NOMO-1 treated with dmso at 0.1 percent for 144 hours (cell line): ENCODE data around the gene QPCT.
"Not testable (repeated sequence)": the region's sequence is repeated elsewhere in the genome, so short reads cannot be mapped to it uniquely, and the experiment has no call there.

ENCODE experiments used
- DNase-seq: peaks from one replicate; lab custom pipeline; 2025; ENCODE audit not compliant: unreplicated experiment; lab: John Stamatoyannopoulos, UW

QPCT gene

GRCh38 chr2:37344453-37345361 lies at the start of gene QPCT:
TSS of gene QPCT (plus strand) at chr2:37344630. CDS start at chr2:37344732, 102 bp downstream.
- DNase-seq, result no peak

DNA sequence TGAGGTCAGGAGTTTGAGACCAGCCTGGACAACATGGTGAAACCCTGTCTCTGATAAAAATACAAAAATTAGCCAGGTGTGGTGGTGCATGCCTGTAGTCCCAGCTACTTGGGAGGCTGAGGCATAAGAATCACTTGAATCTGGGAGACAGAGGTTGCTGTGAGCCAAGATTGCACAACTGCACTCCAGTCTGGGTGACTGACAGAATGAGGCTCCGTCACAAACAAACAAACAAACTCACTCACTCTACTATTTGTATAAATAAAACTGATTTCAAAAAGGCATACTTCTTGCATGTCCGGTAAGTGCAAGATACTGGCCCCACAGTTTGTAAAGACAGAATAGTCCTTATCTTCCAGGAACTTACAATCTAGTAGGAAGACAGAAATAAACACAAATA lies 49.6 kb upstream of the QPCT start:
- not testable (repeated sequence) for DNase-seq

- DNase-seq, result no peak
These were observed 48.9 kb upstream of the QPCT start for GRCh38 chr2:37295469-37296073.

GRCh38 chr2:37297632-37298031 lies 46.8 kb upstream of the QPCT start:
- no peak for DNase-seq

GRCh38 chr2:37300146-37300545 lies 44.3 kb upstream of the QPCT start:
- DNase-seq, result no peak

DNA sequence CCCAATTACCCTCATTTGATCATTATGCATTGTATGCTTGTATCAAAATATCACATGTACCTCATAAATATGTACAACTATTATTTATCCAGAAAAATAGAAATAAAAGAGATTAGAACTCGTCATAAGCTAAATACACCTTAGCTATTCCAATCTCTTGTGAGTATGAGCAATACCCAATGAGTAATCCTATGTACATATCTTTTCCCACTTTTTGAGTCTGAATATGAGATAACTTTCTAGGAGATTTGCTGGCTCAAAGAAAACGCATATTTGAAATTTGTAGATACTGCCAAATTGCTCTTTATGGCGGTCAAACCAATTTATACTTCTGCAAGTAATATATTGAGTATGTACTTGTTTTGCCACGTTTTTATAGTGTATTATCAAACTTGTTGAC lies 43.9 kb upstream of the QPCT start:
- DNase-seq, result no peak

DNA sequence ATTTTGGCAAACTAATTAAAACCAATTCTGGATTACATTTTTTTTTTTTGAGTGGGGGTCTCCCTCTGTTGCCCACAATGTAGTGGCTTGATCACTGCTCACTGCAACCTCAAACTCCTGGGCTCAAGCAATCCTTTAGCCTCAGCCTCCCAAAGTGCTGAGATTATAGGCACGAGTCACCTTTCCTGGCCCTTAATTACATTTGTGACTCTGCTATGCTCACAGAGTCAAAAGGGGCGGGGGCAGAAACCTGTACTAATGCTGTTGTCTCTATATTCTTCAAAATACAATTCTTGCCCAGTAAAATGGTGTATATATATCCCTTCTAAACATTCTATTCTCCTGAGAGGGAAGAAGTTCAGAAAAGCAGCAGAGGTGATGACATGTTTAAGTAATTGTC lies 43.0 kb upstream of the QPCT start:
- no peak for DNase-seq

DNA sequence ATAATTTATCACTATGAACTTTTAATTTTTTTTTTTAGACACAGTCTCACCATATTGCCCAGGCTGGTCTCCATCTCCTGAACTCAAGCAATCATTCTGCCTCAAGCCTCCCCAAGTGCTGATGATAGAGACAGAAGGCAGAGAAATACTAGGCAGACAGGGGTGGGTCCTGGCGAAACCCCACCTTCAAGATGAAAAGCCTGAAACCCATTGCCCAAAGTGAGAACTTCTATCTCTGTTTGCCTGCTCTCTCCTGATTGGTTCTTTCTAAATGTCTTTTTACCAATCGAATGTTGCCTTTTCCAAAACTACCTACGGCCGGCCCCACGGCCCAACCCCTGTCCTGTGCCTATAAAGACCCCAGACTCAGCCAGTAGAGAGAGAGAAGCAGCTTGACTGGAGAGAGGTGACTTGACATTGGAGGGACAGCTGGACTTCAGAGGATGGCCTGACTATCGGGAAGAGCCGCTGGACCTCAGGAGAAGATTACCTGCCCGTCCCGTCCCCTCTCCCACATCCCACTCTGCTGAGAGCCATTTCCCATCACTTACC lies 41.7 kb upstream of the QPCT start:
- DNase-seq, result no peak

DNA sequence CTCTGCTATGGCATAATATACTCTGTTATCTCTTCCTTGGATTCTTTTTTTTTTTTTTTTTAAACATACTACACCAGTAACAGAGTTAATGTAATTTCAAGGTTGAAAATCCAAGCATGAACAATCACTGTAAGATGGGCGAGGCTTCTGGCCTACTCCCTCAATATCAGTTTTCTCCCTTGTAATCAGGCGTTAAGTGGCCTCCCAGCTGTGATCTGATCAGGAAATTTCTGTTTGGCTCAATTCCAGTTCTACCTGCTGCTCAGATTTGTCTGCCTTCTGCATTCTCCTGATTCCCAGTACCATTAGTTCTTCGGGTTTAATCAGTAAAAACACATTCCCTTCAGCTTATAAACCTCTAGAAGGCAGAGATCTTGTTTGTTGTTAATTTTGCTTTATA lies 38.4 kb upstream of the QPCT start:
- no peak for DNase-seq

DNA sequence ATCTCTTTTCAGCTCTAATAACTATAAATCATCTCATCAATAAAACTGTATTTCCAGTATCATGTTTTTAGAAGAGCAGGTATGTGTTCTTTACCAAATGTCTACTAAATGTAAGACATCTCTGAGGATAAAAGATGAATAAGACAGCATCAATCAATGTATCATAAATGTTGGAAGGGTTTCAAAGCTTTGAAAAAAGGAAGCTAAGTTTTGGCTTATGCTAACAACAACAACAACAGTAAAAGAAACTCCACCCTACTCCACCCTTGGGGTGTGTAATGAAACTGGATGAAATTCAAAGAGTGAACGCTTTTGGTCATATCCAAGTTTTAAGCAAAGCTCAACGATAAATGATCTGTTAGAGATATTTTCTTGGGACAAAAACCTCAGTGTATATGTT lies 36.9 kb upstream of the QPCT start:
- DNase-seq, result no peak

- no peak for DNase-seq
These were observed 29.1 kb upstream of the QPCT start for GRCh38 chr2:37315364-37315763.

GRCh38 chr2:37316181-37316580 lies 28.2 kb upstream of the QPCT start:
- DNase-seq, result no peak

GRCh38 chr2:37317746-37318145 lies 26.7 kb upstream of the QPCT start:
- DNase-seq, result no peak

- no peak for DNase-seq
These were observed 26.0 kb upstream of the QPCT start for GRCh38 chr2:37318401-37318800.

DNA sequence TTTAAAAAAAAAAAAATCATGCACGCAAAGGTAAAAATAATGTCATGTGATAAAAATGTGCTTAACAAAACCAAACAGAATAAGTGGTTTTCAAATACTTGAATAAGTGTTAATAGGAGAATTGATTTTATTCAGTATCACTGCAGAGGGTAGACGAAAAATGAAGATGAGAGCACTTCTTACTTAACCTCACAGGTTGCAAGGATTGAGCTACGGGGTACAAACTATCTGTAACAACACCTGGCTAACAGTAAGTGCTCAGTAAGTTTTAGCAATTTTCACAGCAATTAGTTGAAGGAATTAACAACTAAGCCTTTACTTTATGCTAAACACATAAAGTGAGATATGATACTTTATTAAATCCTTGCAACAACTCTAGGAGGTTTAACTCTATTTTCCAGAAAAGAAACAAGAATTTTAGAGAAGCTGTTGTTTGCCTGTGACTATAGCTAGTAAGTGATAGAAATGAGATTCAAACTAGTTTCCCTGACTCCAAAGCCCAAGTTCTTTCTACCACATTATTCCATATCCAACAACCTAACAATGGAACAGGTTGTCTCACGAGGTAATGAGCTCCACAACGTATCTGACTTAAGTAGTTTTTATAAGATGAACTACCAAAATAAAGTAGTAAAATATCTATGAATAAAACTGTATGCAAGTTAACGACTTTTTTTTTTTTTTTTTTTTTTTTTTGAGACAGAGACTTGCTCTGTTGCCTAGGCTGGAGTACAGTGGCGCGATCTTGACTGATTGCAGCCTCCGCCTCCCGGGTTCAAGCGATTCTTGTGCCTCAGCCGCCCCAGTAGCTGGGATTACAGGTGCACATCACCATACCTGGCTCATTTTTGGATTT lies 24.4 kb upstream of the QPCT start:
- DNase-seq, result no peak

GRCh38 chr2:37321029-37321682 lies 23.3 kb upstream of the QPCT start:
- no peak for DNase-seq

- DNase-seq, result no peak
These were observed 22.1 kb upstream of the QPCT start for GRCh38 chr2:37322368-37322767.

GRCh38 chr2:37323176-37323780 lies 21.2 kb upstream of the QPCT start:
- no peak for DNase-seq

- no peak for DNase-seq
These were observed 20.5 kb upstream of the QPCT start for GRCh38 chr2:37323781-37324535.

DNA sequence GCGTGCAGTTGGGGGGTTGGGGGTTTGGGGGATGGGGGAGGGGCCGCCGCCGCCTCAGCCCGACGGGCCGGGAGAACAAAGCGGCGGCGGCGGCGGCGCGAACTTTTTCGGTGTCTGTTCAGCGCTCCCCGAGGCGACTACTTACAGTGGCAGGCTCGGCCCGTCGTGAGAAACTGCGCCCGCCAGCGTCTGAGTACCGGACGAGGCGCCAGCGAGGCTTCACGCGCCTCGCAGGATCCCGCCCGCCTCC lies 20.0 kb upstream of the QPCT start:
- DNase-seq, result peak; percentile 52
